OCI-LY3 (cell line): Measurements from ENCODE around the gene OSBPL2.

Experiments used
- H2AFZ ChIP-seq: fragments of 200-600, 300-600 bp; shearing (Covaris generic); 2 replicates; pipeline ENCODE4 v1.6.0; 2014; ENCODE audit warnings: antibody characterized with exemption, low read depth, low read length
- H3K27ac ChIP-seq: fragments of 200-600, 300-600 bp; sonication (generic); 2 replicates; pipeline ENCODE4 v1.5.1; 2014; ENCODE audit warnings: mild to moderate bottlenecking, low read length, moderate library complexity, mixed read lengths
- H3K27me3 ChIP-seq: fragments of 200-600, 300-600 bp; sonication (generic); 2 replicates; pipeline ENCODE4 v1.6.1; 2014; ENCODE audit warnings: low read depth, low read length, mixed read lengths
- H3K36me3 ChIP-seq: fragments of 200-600, 300-600 bp; sonication (generic); replicated peaks from 2 replicates; pipeline ENCODE3; 2014; ENCODE audit warnings: low read depth, low read length, mixed read lengths
- H3K4me1 ChIP-seq: fragments of 300-600, 200-600 bp; sonication (generic); 2 replicates; pipeline ENCODE4 v1.6.1; 2014; ENCODE audit warnings: low read length, mixed read lengths
- H3K4me2 ChIP-seq: fragments of 200-600, 300-600 bp; sonication (generic); 2 replicates; pipeline ENCODE4 v1.6.1; 2014; ENCODE audit warnings: low read length, mixed read lengths
- H3K4me3 ChIP-seq: fragments of 300-600, 200-600 bp; sonication (generic); 2 replicates; pipeline ENCODE4 v1.5.1; 2014; ENCODE audit warnings: antibody characterized with exemption, mild to moderate bottlenecking, low read length, moderate library complexity
- H3K79me2 ChIP-seq: fragments of 300-600, 200-600 bp; shearing (Covaris generic); 2 replicates; pipeline ENCODE4 v1.6.1; 2014; ENCODE audit warnings: mild to moderate bottlenecking, low read length, mixed read lengths
- H3K9ac ChIP-seq: fragments of 300-600, 200-600 bp; shearing (Covaris generic); 2 replicates; pipeline ENCODE4 v1.6.0; 2014; ENCODE audit warnings: mild to moderate bottlenecking, low read length, moderate library complexity
- H3K9me3 ChIP-seq: fragments of 200-600, 300-600 bp; shearing (Covaris generic); 2 replicates; pipeline ENCODE4 v1.6.1; 2014; ENCODE audit warnings: low read length, mixed read lengths; ENCODE audit not compliant: insufficient read depth
- H4K20me1 ChIP-seq: fragments of 200-600, 300-600 bp; sonication (generic); 2 replicates; pipeline ENCODE4 v1.6.1; 2016; ENCODE audit warnings: low read length, mixed read lengths; ENCODE audit not compliant: insufficient read depth
- CTCF ChIP-seq: fragments of 200-600, 300-600 bp; sonication (generic); IDR thresholded peaks from 2 replicates; pipeline ENCODE4 v1.5.1; 2014; ENCODE audit warnings: antibody characterized with exemption, low read length, low read depth
- EZH2phosphoT487 ChIP-seq: fragments of 200-600 bp; shearing (Covaris generic); IDR thresholded peaks from 2 replicates; pipeline ENCODE4 v1.6.1; 2018; ENCODE audit warnings: antibody characterized with exemption, mixed run types, low read depth

OSBPL2 gene

GRCh38 chr20:62242176-62242575, 3.9 kb downstream of the OSBPL2 start:
- Histone ChIP-seq H3K27ac (no peak overlapping the region), H3K9ac (no peak overlapping the region), H3K36me3 (peaks cover 4% of the 10 kb centered on the region), H3K27me3 (no peaks in the 10 kb centered on the region), H4K20me1 (peaks cover 61% of the 10 kb centered on the region), H3K4me2 (no peak overlapping the region), H3K4me3 (no peak overlapping the region), H3K79me2 (peaks cover 67% of the 10 kb centered on the region), H3K4me1 (peaks cover 10% of the 10 kb centered on the region), H3K9me3 (no peaks in the 10 kb centered on the region), H2AFZ (no peak overlapping the region)
- no peak for TF ChIP-seq CTCF
- no peak for TF ChIP-seq EZH2phosphoT487

GRCh38 chr20:62243106-62243505, 4.8 kb downstream of the OSBPL2 start:
- peaks cover 70% of the 10 kb centered on the region for H3K79me2 ChIP-seq
- H3K27me3 ChIP-seq = no peaks in the 10 kb centered on the region

GRCh38 chr20:62243906-62244515, 5.7 kb downstream of the OSBPL2 start:
- Histone ChIP-seq H3K4me1 (peaks cover 10% of the 10 kb centered on the region), H3K9me3 (no peaks in the 10 kb centered on the region), H3K27me3 (no peaks in the 10 kb centered on the region), H3K27ac (no peak overlapping the region), H3K36me3 (peaks cover 4% of the 10 kb centered on the region), H3K9ac (no peak overlapping the region), H4K20me1 (peaks cover 70% of the 10 kb centered on the region), H3K4me2 (no peak overlapping the region), H3K4me3 (no peak overlapping the region), H3K79me2 (peaks cover 76% of the 10 kb centered on the region), H2AFZ (no peak overlapping the region)
- no peak for TF ChIP-seq EZH2phosphoT487
- no peak for TF ChIP-seq CTCF

More at GRCh38 chr20:62243106-62243505, 4.8 kb downstream of the OSBPL2 start:
- Histone ChIP-seq H3K9me3 (no peaks in the 10 kb centered on the region), H3K36me3 (peaks cover 4% of the 10 kb centered on the region), H3K4me3 (no peak overlapping the region), H3K9ac (no peak overlapping the region), H3K4me1 (peaks cover 5% of the 10 kb centered on the region; the same call in 1 of the 2 replicates), H4K20me1 (peaks cover 64% of the 10 kb centered on the region), H3K4me2 (no peak overlapping the region), H2AFZ (no peak overlapping the region), H3K27ac (no peak overlapping the region)
- TF ChIP-seq CTCF (no peak), EZH2phosphoT487 (no peak)

GRCh38 chr20:62244644-62245108, 6.4 kb downstream of the OSBPL2 start:
- TF ChIP-seq EZH2phosphoT487 (no peak), CTCF (no peak)
- no peak overlapping the region for H3K9ac ChIP-seq
- no peak overlapping the region for H3K4me3 ChIP-seq
- H3K36me3 ChIP-seq = peaks cover 4% of the 10 kb centered on the region
- H3K27me3 ChIP-seq = no peaks in the 10 kb centered on the region
- peaks cover 71% of the 10 kb centered on the region for H3K79me2 ChIP-seq
- H3K9me3 ChIP-seq = no peaks in the 10 kb centered on the region
- H3K4me1 ChIP-seq = peaks cover 8% of the 10 kb centered on the region
- peaks cover 69% of the 10 kb centered on the region for H4K20me1 ChIP-seq
- no peak overlapping the region for H2AFZ ChIP-seq
- no peak overlapping the region for H3K4me2 ChIP-seq
- H3K27ac ChIP-seq = no peak overlapping the region
